SK-N-SH treated with all-trans-retinoic acid at 6 μM for 48 hours (cell line): ENCODE data around the gene OR2A5.

Experiments
- CSDC2 ChIP-seq: fragments of 250-450 bp; sonication (Bioruptor Pico); IDR thresholded peaks from 2 replicates; pipeline ENCODE4 v1.5.0; 2020; ENCODE audit warnings: mild to moderate bottlenecking, moderate library complexity
- GLIS3 ChIP-seq: fragments of 250-450 bp; sonication (Bioruptor Pico); IDR thresholded peaks from 2 replicates; pipeline ENCODE4 v1.5.0; 2020; ENCODE audit warnings: mild to moderate bottlenecking, moderate library complexity
- RARB ChIP-seq: fragments of 250-450 bp; sonication (Bioruptor Pico); IDR thresholded peaks from 2 replicates; pipeline ENCODE4 v1.8.0; 2021; ENCODE audit warnings: mild to moderate bottlenecking, moderate library complexity
- TOX ChIP-seq: fragments of 250-450 bp; sonication (Bioruptor Pico); IDR thresholded peaks from 2 replicates; pipeline ENCODE4 v1.8.0; 2021; ENCODE audit warnings: mild to moderate bottlenecking, moderate library complexity, borderline replicate concordance
- ZFP3 ChIP-seq: fragments of 250-450 bp; sonication (Bioruptor Pico); IDR thresholded peaks from 2 replicates; pipeline ENCODE4 v1.5.0; 2020; ENCODE audit warnings: mild to moderate bottlenecking, moderate library complexity
- ZFP30 ChIP-seq: fragments of 450-650 bp; formaldehyde crosslinking; IDR thresholded peaks from 2 replicates; pipeline ENCODE4 v1.5.0; 2022; ENCODE audit warnings: mild to moderate bottlenecking, moderate library complexity
- TF ChIP-seq, protein P1 (sequence below): fragments of 250-450 bp; sonication (Bioruptor Pico); IDR thresholded peaks from 2 replicates; pipeline ENCODE4 v1.8.0; 2020; ENCODE audit warnings: mild to moderate bottlenecking, moderate library complexity, borderline replicate concordance

DNA sequence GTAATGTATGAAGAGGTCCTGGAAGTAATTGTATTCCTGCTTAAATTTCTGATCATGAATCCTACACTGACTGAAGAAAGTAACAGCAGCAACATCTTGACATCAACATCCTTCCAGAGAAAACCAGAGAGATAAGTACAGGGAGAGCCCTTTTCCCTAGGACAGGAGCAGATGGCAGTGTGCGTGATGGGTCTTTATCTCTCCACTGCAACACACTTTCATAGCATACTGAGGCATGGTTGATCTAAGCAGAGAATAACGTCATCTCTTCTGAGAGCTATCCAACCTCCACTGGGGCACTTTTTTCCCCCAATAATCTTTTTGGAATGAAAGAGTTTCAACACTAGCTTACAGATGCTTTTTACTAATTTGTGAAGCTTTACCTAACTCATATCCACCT is 21.2 kb downstream of the OR2A5 start:
- no peak for TF ChIP-seq GLIS3
- TF ChIP-seq, protein P1, sequence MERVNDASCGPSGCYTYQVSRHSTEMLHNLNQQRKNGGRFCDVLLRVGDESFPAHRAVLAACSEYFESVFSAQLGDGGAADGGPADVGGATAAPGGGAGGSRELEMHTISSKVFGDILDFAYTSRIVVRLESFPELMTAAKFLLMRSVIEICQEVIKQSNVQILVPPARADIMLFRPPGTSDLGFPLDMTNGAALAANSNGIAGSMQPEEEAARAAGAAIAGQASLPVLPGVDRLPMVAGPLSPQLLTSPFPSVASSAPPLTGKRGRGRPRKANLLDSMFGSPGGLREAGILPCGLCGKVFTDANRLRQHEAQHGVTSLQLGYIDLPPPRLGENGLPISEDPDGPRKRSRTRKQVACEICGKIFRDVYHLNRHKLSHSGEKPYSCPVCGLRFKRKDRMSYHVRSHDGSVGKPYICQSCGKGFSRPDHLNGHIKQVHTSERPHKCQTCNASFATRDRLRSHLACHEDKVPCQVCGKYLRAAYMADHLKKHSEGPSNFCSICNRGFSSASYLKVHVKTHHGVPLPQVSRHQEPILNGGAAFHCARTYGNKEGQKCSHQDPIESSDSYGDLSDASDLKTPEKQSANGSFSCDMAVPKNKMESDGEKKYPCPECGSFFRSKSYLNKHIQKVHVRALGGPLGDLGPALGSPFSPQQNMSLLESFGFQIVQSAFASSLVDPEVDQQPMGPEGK (CRISPR knock-in tag): no peak
- no peak for TF ChIP-seq RARB (CRISPR knock-in tag)
- TF ChIP-seq TOX (CRISPR knock-in tag): no peak
- TF ChIP-seq CSDC2 (CRISPR knock-in tag): no peak
- TF ChIP-seq ZFP3: no peak
- no peak for TF ChIP-seq ZFP30
